HEK293 (cell line): Measurements from ENCODE around the gene C19orf25.

Experiments
- ZNF398 ChIP-seq: fragments of 450-650 bp; formaldehyde crosslinking; IDR thresholded peaks from 2 replicates; pipeline ENCODE4 v1.5.1; 2017; ENCODE audit warnings: missing biosample characterization, missing genetic modification characterization
- TF ChIP-seq, protein P1 (sequence below): fragments of 450-650 bp; formaldehyde crosslinking; IDR thresholded peaks from 2 replicates; pipeline ENCODE4 v1.5.1; 2016; ENCODE audit warnings: missing biosample characterization, missing genetic modification characterization, low read depth

- no peak for TF ChIP-seq ZNF398
- TF ChIP-seq, protein P1, sequence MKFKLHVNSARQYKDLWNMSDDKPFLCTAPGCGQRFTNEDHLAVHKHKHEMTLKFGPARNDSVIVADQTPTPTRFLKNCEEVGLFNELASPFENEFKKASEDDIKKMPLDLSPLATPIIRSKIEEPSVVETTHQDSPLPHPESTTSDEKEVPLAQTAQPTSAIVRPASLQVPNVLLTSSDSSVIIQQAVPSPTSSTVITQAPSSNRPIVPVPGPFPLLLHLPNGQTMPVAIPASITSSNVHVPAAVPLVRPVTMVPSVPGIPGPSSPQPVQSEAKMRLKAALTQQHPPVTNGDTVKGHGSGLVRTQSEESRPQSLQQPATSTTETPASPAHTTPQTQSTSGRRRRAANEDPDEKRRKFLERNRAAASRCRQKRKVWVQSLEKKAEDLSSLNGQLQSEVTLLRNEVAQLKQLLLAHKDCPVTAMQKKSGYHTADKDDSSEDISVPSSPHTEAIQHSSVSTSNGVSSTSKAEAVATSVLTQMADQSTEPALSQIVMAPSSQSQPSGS (tag by site-specific recombination): no peak
These were observed 31.1 kb downstream of the C19orf25 start for GRCh38 chr19:1447944-1448343.
